ENCODE data around the gene PDSS2.

DNA sequence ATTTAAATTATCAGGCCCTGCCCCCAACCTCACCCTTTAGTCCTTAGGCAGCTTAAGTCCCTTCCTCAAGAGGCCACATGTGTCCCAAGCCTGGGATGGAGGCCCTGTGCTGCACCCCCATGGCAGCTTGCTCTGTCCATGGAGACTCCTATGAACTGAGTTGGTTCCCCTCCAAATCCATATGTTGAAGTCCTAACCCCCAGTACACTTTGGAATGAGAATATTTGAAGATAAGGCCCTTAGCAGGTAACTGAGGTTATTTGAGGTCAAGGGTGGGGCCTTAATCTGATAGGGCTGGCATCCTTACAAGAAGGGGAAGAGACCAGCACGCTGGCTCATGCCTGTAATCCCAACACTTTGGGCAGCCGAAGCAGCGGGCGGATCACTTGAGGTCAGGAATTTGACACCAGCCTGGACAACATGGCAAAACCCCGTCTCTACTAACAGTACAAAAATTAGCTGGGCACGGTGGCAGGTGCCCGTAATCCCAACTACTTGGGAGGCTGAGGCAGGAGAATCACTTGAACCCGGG lies 337.3 kb downstream of the PDSS2 start:
- TF ChIP-seq, protein P1, sequence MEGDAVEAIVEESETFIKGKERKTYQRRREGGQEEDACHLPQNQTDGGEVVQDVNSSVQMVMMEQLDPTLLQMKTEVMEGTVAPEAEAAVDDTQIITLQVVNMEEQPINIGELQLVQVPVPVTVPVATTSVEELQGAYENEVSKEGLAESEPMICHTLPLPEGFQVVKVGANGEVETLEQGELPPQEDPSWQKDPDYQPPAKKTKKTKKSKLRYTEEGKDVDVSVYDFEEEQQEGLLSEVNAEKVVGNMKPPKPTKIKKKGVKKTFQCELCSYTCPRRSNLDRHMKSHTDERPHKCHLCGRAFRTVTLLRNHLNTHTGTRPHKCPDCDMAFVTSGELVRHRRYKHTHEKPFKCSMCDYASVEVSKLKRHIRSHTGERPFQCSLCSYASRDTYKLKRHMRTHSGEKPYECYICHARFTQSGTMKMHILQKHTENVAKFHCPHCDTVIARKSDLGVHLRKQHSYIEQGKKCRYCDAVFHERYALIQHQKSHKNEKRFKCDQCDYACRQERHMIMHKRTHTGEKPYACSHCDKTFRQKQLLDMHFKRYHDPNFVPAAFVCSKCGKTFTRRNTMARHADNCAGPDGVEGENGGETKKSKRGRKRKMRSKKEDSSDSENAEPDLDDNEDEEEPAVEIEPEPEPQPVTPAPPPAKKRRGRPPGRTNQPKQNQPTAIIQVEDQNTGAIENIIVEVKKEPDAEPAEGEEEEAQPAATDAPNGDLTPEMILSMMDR (IDR thresholded peaks at IDR 0.05), result no peak
- no peak for TF ChIP-seq POLR2A (IDR thresholded peaks at IDR 0.05)

All from heart left ventricle (tissue), 13 donors.